ENCODE measurements around the gene MYO18A.

The MYO18A gene

GRCh38 chr17:29178750-29179231 is 1.4 kb downstream of the MYO18A start:
- TF ChIP-seq CTCF (IDR thresholded peaks at IDR 0.05; ENCODE audit: insufficient read depth, missing control alignments): no peak
- DNase-seq (ENCODE audit: insufficient read length, low spot score) (peak; percentile 13), FAIRE-seq (no peak)

GRCh38 chr17:29177871-29178749 is 2.1 kb downstream of the MYO18A start:
- TF ChIP-seq CTCF (IDR thresholded peaks at IDR 0.05; ENCODE audit: insufficient read depth, missing control alignments): no peak
- FAIRE-seq (no peak), DNase-seq (ENCODE audit: insufficient read length, low spot score) (peak; percentile 8)

- peak; percentile 8 for DNase-seq (ENCODE audit: insufficient read length, low spot score)
- TF ChIP-seq CTCF (IDR thresholded peaks at IDR 0.05; ENCODE audit: insufficient read depth, missing control alignments): no peak
- FAIRE-seq: no peak
Observed at GRCh38 chr17:29177541-29177870, 2.7 kb downstream of the MYO18A start.

GRCh38 chr17:29176558-29177351 is 3.4 kb downstream of the MYO18A start:
- DNase-seq (ENCODE audit: insufficient read length, low spot score) (peak; percentile 47), FAIRE-seq (no peak)
- no peak for TF ChIP-seq CTCF (IDR thresholded peaks at IDR 0.05; ENCODE audit: insufficient read depth, missing control alignments)

GRCh38 chr17:29175349-29175748 is 4.8 kb downstream of the MYO18A start:
- no peak for DNase-seq (ENCODE audit: insufficient read length, low spot score)
- no peak for TF ChIP-seq CTCF (IDR thresholded peaks at IDR 0.05; ENCODE audit: insufficient read depth, missing control alignments)
- FAIRE-seq: no peak

GRCh38 chr17:29172589-29172988 is 7.6 kb downstream of the MYO18A start:
- no peak for DNase-seq (ENCODE audit: insufficient read length, low spot score)
- no peak for TF ChIP-seq CTCF (IDR thresholded peaks at IDR 0.05; ENCODE audit: insufficient read depth, missing control alignments)
- FAIRE-seq: no peak

Measured in D721Med (cell line).